Measurements from ENCODE around the gene TEX51.

TEX51 gene

GRCh38 chr2:126898636-126899035 lies at the start of gene TEX51:
Gene TEX51 (plus strand): TSS chr2:126898890. CDS start chr2:126898919, 29 bp downstream.
- in situ Hi-C loops (cut with MboI; ENCODE audit: low sequenced_read_pairs), result no loop called here

- in situ Hi-C loops (cut with MboI; ENCODE audit: low sequenced_read_pairs), result no loop called here
These were observed 49.6 kb upstream of the TEX51 start for GRCh38 chr2:126849054-126849453.

GRCh38 chr2:126849486-126849885 lies 49.2 kb upstream of the TEX51 start:
- in situ Hi-C loops (cut with MboI; ENCODE audit: low sequenced_read_pairs), result no loop called here

GRCh38 chr2:126849991-126850535 lies 48.6 kb upstream of the TEX51 start:
- in situ Hi-C loops (cut with MboI; ENCODE audit: low sequenced_read_pairs), result no loop called here

GRCh38 chr2:126850940-126851339 lies 47.8 kb upstream of the TEX51 start:
- in situ Hi-C loops (cut with MboI; ENCODE audit: low sequenced_read_pairs), result no loop called here

- in situ Hi-C loops (cut with MboI; ENCODE audit: low sequenced_read_pairs), result no loop called here
These were observed 46.9 kb upstream of the TEX51 start for GRCh38 chr2:126851756-126852155.

- in situ Hi-C loops (cut with MboI; ENCODE audit: low sequenced_read_pairs), result no loop called here
These were observed 46.3 kb upstream of the TEX51 start for GRCh38 chr2:126852361-126852760.

GRCh38 chr2:126855606-126856005 lies 43.1 kb upstream of the TEX51 start:
- in situ Hi-C loops (cut with MboI; ENCODE audit: low sequenced_read_pairs), result no loop called here

GRCh38 chr2:126856403-126856802 lies 42.3 kb upstream of the TEX51 start:
- in situ Hi-C loops (cut with MboI; ENCODE audit: low sequenced_read_pairs), result no loop called here

- in situ Hi-C loops (cut with MboI; ENCODE audit: low sequenced_read_pairs), result no loop called here
These were observed 41.2 kb upstream of the TEX51 start for GRCh38 chr2:126857502-126857901.

- in situ Hi-C loops (cut with MboI; ENCODE audit: low sequenced_read_pairs), result no loop called here
These were observed 40.7 kb upstream of the TEX51 start for GRCh38 chr2:126858013-126858412.

- in situ Hi-C loops (cut with MboI; ENCODE audit: low sequenced_read_pairs), result no loop called here
These were observed 40.3 kb upstream of the TEX51 start for GRCh38 chr2:126858436-126858835.

GRCh38 chr2:126858991-126859390 lies 39.7 kb upstream of the TEX51 start:
- in situ Hi-C loops (cut with MboI; ENCODE audit: low sequenced_read_pairs), result no loop called here

GRCh38 chr2:126859631-126860030 lies 39.1 kb upstream of the TEX51 start:
- in situ Hi-C loops (cut with MboI; ENCODE audit: low sequenced_read_pairs), result no loop called here

GRCh38 chr2:126860385-126860784 lies 38.3 kb upstream of the TEX51 start:
- in situ Hi-C loops (cut with MboI; ENCODE audit: low sequenced_read_pairs), result no loop called here

GRCh38 chr2:126862730-126863129 lies 36.0 kb upstream of the TEX51 start:
- in situ Hi-C loops (cut with MboI; ENCODE audit: low sequenced_read_pairs), result no loop called here

- in situ Hi-C loops (cut with MboI; ENCODE audit: low sequenced_read_pairs), result no loop called here
These were observed 35.2 kb upstream of the TEX51 start for GRCh38 chr2:126863336-126864015.

GRCh38 chr2:126864861-126865260 lies 33.8 kb upstream of the TEX51 start:
- in situ Hi-C loops (cut with MboI; ENCODE audit: low sequenced_read_pairs), result no loop called here

- in situ Hi-C loops (cut with MboI; ENCODE audit: low sequenced_read_pairs), result no loop called here
These were observed 32.2 kb upstream of the TEX51 start for GRCh38 chr2:126866451-126866850.

- in situ Hi-C loops (cut with MboI; ENCODE audit: low sequenced_read_pairs), result no loop called here
These were observed 23.7 kb upstream of the TEX51 start for GRCh38 chr2:126874961-126875360.

- in situ Hi-C loops (cut with MboI; ENCODE audit: low sequenced_read_pairs), result no loop called here
These were observed 22.1 kb upstream of the TEX51 start for GRCh38 chr2:126876631-126877030.

GRCh38 chr2:126877041-126877440 lies 21.6 kb upstream of the TEX51 start:
- in situ Hi-C loops (cut with MboI; ENCODE audit: low sequenced_read_pairs), result no loop called here
